SK-N-SH (cell line): ENCODE measurements around the gene KLHL17. TPM values are rescaled to one million over a fixed set of nuclear protein-coding genes. Genes with fewer than 3 reads are reported as not detected.

Experiments used
- CTCF ChIA-PET: fragments of 300-600, 350-600 bp; formaldehyde crosslinking; extraction: SDS; loops from one replicate; lab custom pipeline; 2021; lab: Yijun Ruan, JAX
- POLR2A ChIA-PET: fragments of 350-600 bp; sonication (Branson Sonifier 250); formaldehyde crosslinking; extraction: SDS; loops from one replicate; lab custom pipeline; 2020; ENCODE audit warnings: antibody characterized with exemption, inconsistent platforms; lab: Yijun Ruan, JAX
- DNase-seq: peaks from one replicate; pipeline ENCODE4 v3.0.0; 2012
- H2AFZ ChIP-seq: fragments of 200-600 bp; sonication (generic); 2 replicates; pipeline ENCODE4 v1.8.1; 2016; ENCODE audit warnings: antibody characterized with exemption, mild to moderate bottlenecking, low read depth
- H3F3A ChIP-seq: fragments of 200-600 bp; sonication (generic); replicated peaks from 2 replicates; pipeline ENCODE3; 2016; ENCODE audit warnings: antibody characterized with exemption, mild to moderate bottlenecking; ENCODE audit not compliant: insufficient read depth
- H3K27ac ChIP-seq, 2 experiments: fragments of 200-500 bp in 1 of 2; fragments of 200-600 bp in 1 of 2; sonication (Bioruptor generic) in 1 of 2; sonication (generic), shearing (Covaris generic) in 1 of 2; 2 replicates each; pipeline versions ENCODE4 v1.5.1 to v1.6.1; 2014 to 2016; ENCODE audit warnings: low read depth in 2 of 2, inconsistent platforms in 1 of 2, low read length in 1 of 2, mild to moderate bottlenecking in 1 of 2, mixed read lengths in 1 of 2
- H3K27me3 ChIP-seq: fragments of 200-600 bp; sonication (generic), shearing (Covaris generic); 2 replicates; pipeline ENCODE4 v1.6.1; 2016; ENCODE audit warnings: mixed run types; ENCODE audit not compliant: insufficient read depth
- H3K36me3 ChIP-seq, 2 experiments: fragments of 200-500 bp in 1 of 2; fragments of 200-600 bp in 1 of 2; sonication (Bioruptor generic) in 1 of 2; sonication (generic) in 1 of 2; replicated peaks in 1 of 2; 2 replicates each; pipeline versions ENCODE3 to v1.5.1; 2014 to 2016; ENCODE audit warnings: low read length in 1 of 2, mild to moderate bottlenecking in 1 of 2; ENCODE audit not compliant: insufficient read depth in 2 of 2, control insufficient read depth in 1 of 2
- H3K4me1 ChIP-seq, 2 experiments: fragments of 200-500 bp in 1 of 2; fragments of 200-600 bp in 1 of 2; sonication (Bioruptor generic) in 1 of 2; sonication (generic), shearing (Covaris generic) in 1 of 2; 2 replicates each; pipeline versions ENCODE4 v1.5.1 to v1.6.1; 2014 to 2016; ENCODE audit warnings: low read depth in 1 of 2, low read length in 1 of 2, mixed run types in 1 of 2; ENCODE audit not compliant: insufficient read depth in 2 of 2, control insufficient read depth in 1 of 2
- H3K4me2 ChIP-seq: fragments of 200-600 bp; sonication (generic), shearing (Covaris generic); 2 replicates; pipeline ENCODE4 v1.6.1; 2017; ENCODE audit warnings: mixed run types
- H3K4me3 ChIP-seq, 2 experiments: fragments of 200-500 bp in 1 of 2; fragments of 200-600 bp in 1 of 2; sonication (Bioruptor generic) in 1 of 2; sonication (generic), shearing (Covaris generic) in 1 of 2; 2 replicates each; pipeline versions ENCODE4 v1.5.1 to v1.8.1; 2014 to 2016; ENCODE audit warnings: low read depth in 2 of 2, inconsistent platforms in 1 of 2, low read length in 1 of 2, mild to moderate bottlenecking in 1 of 2, mixed read lengths in 1 of 2, moderate library complexity in 1 of 2
- H3K79me2 ChIP-seq: fragments of 200-600 bp; sonication (generic); 2 replicates; pipeline ENCODE4 v1.8.1; 2017; ENCODE audit warnings: mild to moderate bottlenecking; ENCODE audit not compliant: insufficient read depth
- H3K9ac ChIP-seq: fragments of 200-600 bp; sonication (generic); 2 replicates; pipeline ENCODE4 v1.6.1; 2017; ENCODE audit warnings: mixed run types
- H3K9me2 ChIP-seq: fragments of 200-600 bp; sonication (generic); 2 replicates; pipeline ENCODE4 v1.6.1; 2017; ENCODE audit warnings: mixed run types
- H3K9me3 ChIP-seq: fragments of 200-600 bp; sonication (generic); 2 replicates; pipeline ENCODE4 v1.6.1; 2017; ENCODE audit warnings: mixed run types, mild to moderate bottlenecking, moderate library complexity
- H4K20me1 ChIP-seq: fragments of 200-600 bp; sonication (generic); 2 replicates; pipeline ENCODE4 v1.6.1; 2017; ENCODE audit warnings: mild to moderate bottlenecking, mixed run types; ENCODE audit not compliant: insufficient read depth
- EP300 ChIP-seq, 2 experiments: IDR thresholded peaks; 2 replicates each; pipeline versions ENCODE4 v1.4.0 to v1.6.1; 2012; ENCODE audit warnings: borderline replicate concordance in 1 of 2, low read depth in 1 of 2, low read length in 1 of 2
- EZH2phosphoT487 ChIP-seq: fragments of 200-600 bp; sonication (generic); IDR thresholded peaks from 2 replicates; pipeline ENCODE4 v1.6.1; 2017; ENCODE audit warnings: low read depth, mixed run types, mild to moderate bottlenecking, antibody characterized with exemption, moderate library complexity, borderline replicate concordance
- FOSL2 ChIP-seq: IDR thresholded peaks from 2 replicates; pipeline ENCODE4 v1.4.0; 2012; ENCODE audit warnings: low read depth, mild to moderate bottlenecking, moderate library complexity, borderline replicate concordance
- FOXJ3 ChIP-seq: sonication (generic); formaldehyde crosslinking; IDR thresholded peaks from 2 replicates; pipeline ENCODE4 v1.5.1; 2020; ENCODE audit warnings: mild to moderate bottlenecking, missing genetic modification reagents
- IRF3 ChIP-seq: fragments of 150-350 bp; IDR thresholded peaks from 2 replicates; pipeline ENCODE4 v1.6.1; 2016; ENCODE audit warnings: mild to moderate bottlenecking, low read depth, low read length
- NRF1 ChIP-seq: IDR thresholded peaks from 2 replicates; pipeline ENCODE4 v1.6.1; 2012; ENCODE audit warnings: low read depth, mild to moderate bottlenecking, low read length
- PBX3 ChIP-seq: IDR thresholded peaks from 2 replicates; pipeline ENCODE4; 2012
- POLR2AphosphoS5 ChIP-seq: IDR thresholded peaks from 2 replicates; pipeline ENCODE4 v1.6.1; 2012; ENCODE audit warnings: low read depth, low read length
- RCOR1 ChIP-seq: fragments of 150-350 bp; IDR thresholded peaks from 2 replicates; pipeline ENCODE4 v1.6.1; 2017; ENCODE audit warnings: antibody characterized with exemption, low read length
- RFX5 ChIP-seq: IDR thresholded peaks from 2 replicates; pipeline ENCODE4 v1.6.1; 2012; ENCODE audit warnings: mild to moderate bottlenecking, improper control_type of control experiment, low read length
- SIN3A ChIP-seq: IDR thresholded peaks from 2 replicates; pipeline ENCODE4 v1.6.1; 2012; ENCODE audit warnings: low read depth, mild to moderate bottlenecking, low read length, moderate library complexity, borderline replicate concordance
- TEAD4 ChIP-seq: IDR thresholded peaks from 2 replicates; pipeline ENCODE4 v1.4.0; 2012; ENCODE audit warnings: mild to moderate bottlenecking, borderline replicate concordance; ENCODE audit not compliant: insufficient read depth
- WGBS: methylation state at CpG from one replicate; pipeline ENCODE4 v1.1.6; 2017; ENCODE audit warnings: low lambda C conversion rate; 5-methylcytosine and 5-hydroxymethylcytosine counted together
- polyA plus RNA-seq, 3 experiments: library from polyadenylated mRNA; depleted of rRNA; stranded (reverse); fragments of >200 nt; gene quantifications; 2 replicates each; pipeline ENCODE4 v1.2.3, GENCODE V29; 2012
- TF ChIP-seq, protein P1 (sequence below): fragments of 150-350 bp; IDR thresholded peaks from 2 replicates; pipeline ENCODE4 v1.6.1; 2017; ENCODE audit warnings: antibody characterized with exemption, low read length, low read depth, borderline replicate concordance
- TF ChIP-seq, protein P2 (sequence below): IDR thresholded peaks from 2 replicates; pipeline ENCODE4 v1.4.0; 2012; ENCODE audit warnings: low read depth

Gene KLHL17
- polyA plus RNA-seq, 1 of the 3 experiments (the other 2 are of a cell fraction): 27.3 TPM

DNA sequence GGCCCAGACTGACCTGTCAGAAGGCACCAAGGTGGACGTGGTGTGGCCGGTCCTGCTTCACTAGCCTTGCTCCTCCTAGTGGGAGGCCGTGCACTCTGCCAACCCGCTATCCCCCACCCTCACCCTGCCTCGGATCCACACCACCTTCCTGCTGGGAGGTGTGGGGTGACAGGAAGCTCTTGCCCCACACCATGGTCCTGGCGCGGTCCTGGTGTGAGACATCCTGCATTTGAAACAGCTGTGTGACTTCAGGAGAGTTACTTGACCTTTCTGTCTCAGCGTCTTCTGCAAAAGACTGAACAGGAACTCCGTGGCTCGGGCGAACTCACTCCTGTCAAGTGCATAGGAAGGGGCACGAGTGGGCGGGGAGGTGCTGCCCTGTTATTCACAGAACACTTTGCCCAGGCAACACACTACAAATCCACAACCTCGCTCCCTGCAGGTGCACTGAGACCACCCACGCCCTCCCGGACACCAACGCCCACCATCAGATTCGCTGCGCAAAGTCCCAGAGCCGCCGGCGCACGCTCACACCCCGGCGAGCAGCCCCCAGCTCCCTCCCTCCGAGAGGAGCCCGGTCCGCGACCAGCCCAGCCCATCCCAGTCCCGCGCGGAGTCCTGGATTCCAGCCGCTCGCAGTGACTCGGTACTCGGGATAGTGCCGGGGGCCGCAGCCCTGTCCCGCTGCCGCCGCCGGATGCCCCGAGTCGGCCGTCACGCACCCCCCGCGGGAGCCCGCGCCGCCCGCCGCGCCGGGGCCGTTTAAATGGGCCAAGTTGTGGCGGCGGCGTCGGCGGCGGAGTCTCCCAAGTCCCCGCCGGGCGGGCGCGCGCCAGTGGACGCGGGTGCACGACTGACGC lies 37.0 kb upstream of the KLHL17 start, which contains the start of gene SAMD11:
TSS of gene SAMD11 (plus strand) at position 793 of the 860 bp plus-strand sequence. CDS start 509 bp downstream, outside the sequence.
- 0 out of 2 replicates have a peak, but pooled peaks cover 7% of the 10 kb centered on the region for H4K20me1 ChIP-seq
- no peak for TF ChIP-seq RCOR1
- 0 out of 4 replicates have a peak, but pooled peaks of 1 of the 2 experiments have one; percentile 19 for TF ChIP-seq EP300 (IDR thresholded peaks at IDR 0.05; ENCODE audit: borderline replicate concordance in 1 of 2, low read depth in 1 of 2, low read length in 1 of 2)
- no peak for TF ChIP-seq FOSL2
- no peak for TF ChIP-seq SIN3A
- TF ChIP-seq PBX3: peak; percentile 22; the same call in 1 of the 2 replicates
- TF ChIP-seq, all 33 proteins: peak for 2
- Histone ChIP-seq H3K27me3 (no peaks in the 10 kb centered on the region), H3K9me3 (no peaks in the 10 kb centered on the region), H3F3A (peaks cover 4% of the 10 kb centered on the region), H3K9ac (no peak within 1 kb of the TSS; the same call in 1 of the 2 replicates), H3K9me2 (no peaks in the 10 kb centered on the region), H3K27ac (no peak within 1 kb of the TSS), H3K79me2 (peaks cover 5% of the 10 kb centered on the region; the same call in 1 of the 2 replicates), H2AFZ (no peak within 1 kb of the TSS), H3K36me3 (no peaks in the 10 kb centered on the region), H3K4me3 (peak within 1 kb of the TSS; percentile 49 to 51; a peak in 3 of 4 replicates), H3K4me1 (peaks cover 8 to 47% of the 10 kb centered on the region in 2 experiments; a peak in 2 of 4 replicates), H3K4me2 (peak within 1 kb of the TSS; percentile 78)
- CTCF ChIA-PET: interaction anchor here (0.6 to 3.2 kb wide), 8 partner anchors 8 to 339 kb away, joined by 3 to 19 read pairs (median 4); no protein-coding TSS in a partner anchor
- peak; percentile 85 for DNase-seq
- 11% methylated on average over 39 of the region's 72 CpGs for WGBS
- POLR2A ChIA-PET: interaction anchor here (0.9 to 2.1 kb wide), 2 partner anchors 17 to 18 kb away, joined by 3 to 8 read pairs; no protein-coding TSS in a partner anchor

DNA sequence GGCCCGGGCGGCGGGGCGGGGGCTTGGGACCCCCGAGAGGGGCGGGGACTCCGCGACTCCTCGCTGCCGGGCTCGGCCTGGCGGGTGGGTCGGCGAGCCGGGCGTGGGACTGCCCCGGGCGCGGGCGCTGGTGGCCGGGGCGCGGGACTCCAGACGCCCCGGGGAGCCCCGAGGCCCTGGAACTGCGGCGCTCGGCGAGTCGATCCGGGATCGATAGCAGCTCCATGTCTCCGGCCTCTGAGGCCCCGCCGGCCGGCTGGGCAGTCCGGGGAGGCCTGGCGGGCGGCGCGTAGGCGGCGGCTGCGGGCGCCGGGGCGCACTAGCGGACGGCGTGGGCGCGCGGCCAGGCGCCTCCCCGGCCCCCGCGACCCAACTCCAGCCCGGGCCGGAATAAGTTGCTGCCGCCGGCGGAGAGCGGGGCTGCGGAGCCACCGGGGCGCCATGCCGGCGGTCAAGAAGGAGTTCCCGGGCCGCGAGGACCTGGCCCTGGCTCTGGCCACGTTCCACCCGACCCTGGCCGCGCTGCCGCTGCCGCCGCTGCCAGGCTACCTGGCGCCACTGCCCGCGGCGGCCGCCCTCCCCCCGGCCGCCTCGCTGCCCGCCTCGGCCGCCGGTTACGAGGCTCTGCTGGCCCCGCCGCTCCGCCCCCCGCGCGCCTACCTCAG lies 36.3 kb upstream of the KLHL17 start:
- Histone ChIP-seq H3K4me1 (peaks cover 8 to 41% of the 10 kb centered on the region in 2 experiments; a peak in 2 of 4 replicates), H4K20me1 (0 out of 2 replicates have a peak, but pooled peaks cover 7% of the 10 kb centered on the region), H3K4me2 (peak overlapping the region; percentile 78; the same call in 1 of the 2 replicates), H3K36me3 (no peaks in the 10 kb centered on the region), H3K4me3 (peak overlapping the region; percentile 49 to 51; a peak in 3 of 4 replicates), H3K79me2 (peaks cover 5% of the 10 kb centered on the region; the same call in 1 of the 2 replicates), H3K9me2 (no peaks in the 10 kb centered on the region), H3K9ac (no peak overlapping the region; the same call in 1 of the 2 replicates), H3K27me3 (no peaks in the 10 kb centered on the region), H2AFZ (no peak overlapping the region), H3F3A (peaks cover 4% of the 10 kb centered on the region), H3K27ac (no peak overlapping the region), H3K9me3 (no peaks in the 10 kb centered on the region)
- 3% methylated on average over 23 of the region's 98 CpGs for WGBS
- DNase-seq: peak; percentile 67
- POLR2A ChIA-PET: interaction anchor here (0.9 to 2.1 kb wide), 2 partner anchors 16 to 19 kb away, joined by 3 to 8 read pairs; no protein-coding TSS in a partner anchor
- CTCF ChIA-PET: interaction anchor here (1.0 to 3.2 kb wide), 6 partner anchors 9 to 60 kb away, joined by 3 to 19 read pairs (median 4); no protein-coding TSS in a partner anchor
- TF ChIP-seq RFX5: no peak
- no peak for TF ChIP-seq EP300 (IDR thresholded peaks at IDR 0.05; ENCODE audit: borderline replicate concordance in 1 of 2, low read depth in 1 of 2, low read length in 1 of 2)
- TF ChIP-seq, protein P1, sequence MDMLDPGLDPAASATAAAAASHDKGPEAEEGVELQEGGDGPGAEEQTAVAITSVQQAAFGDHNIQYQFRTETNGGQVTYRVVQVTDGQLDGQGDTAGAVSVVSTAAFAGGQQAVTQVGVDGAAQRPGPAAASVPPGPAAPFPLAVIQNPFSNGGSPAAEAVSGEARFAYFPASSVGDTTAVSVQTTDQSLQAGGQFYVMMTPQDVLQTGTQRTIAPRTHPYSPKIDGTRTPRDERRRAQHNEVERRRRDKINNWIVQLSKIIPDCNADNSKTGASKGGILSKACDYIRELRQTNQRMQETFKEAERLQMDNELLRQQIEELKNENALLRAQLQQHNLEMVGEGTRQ: no peak
- no peak for TF ChIP-seq POLR2AphosphoS5
- TF ChIP-seq IRF3: no peak
- no peak for TF ChIP-seq EZH2phosphoT487
- TF ChIP-seq FOSL2: no peak
- TF ChIP-seq NRF1: no peak
- no peak for TF ChIP-seq TEAD4
- TF ChIP-seq, protein P2, sequence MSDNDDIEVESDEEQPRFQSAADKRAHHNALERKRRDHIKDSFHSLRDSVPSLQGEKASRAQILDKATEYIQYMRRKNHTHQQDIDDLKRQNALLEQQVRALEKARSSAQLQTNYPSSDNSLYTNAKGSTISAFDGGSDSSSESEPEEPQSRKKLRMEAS: no peak
- TF ChIP-seq FOXJ3 (CRISPR knock-in tag): no peak
- no peak for TF ChIP-seq RCOR1
